Right lobe of liver (tissue), 4 donors: ENCODE measurements around the gene DGKI.

Source experiments
- POLR2A ChIP-seq: fragments of 450-650 bp; IDR thresholded peaks from one replicate; pipeline ENCODE4 v1.6.1; 2017; ENCODE audit warnings: antibody characterized with exemption, mild to moderate bottlenecking
- TF ChIP-seq, protein P1 (sequence below), 4 donors: fragments of 200-600 bp in 3 of 4; fragments of 450-650 bp in 1 of 4; IDR thresholded peaks; one replicate each; pipeline versions ENCODE4 v1.5.1 to v1.8.0; 2016 to 2022; ENCODE audit warnings: antibody characterized with exemption in 4 of 4, mild to moderate bottlenecking in 2 of 4
- donor health status: DM: no; HTN: no; CAD: no.
- donor health status: DM: no; HTN: no; CAD: no.
- donor health status: DM: no; HTN: yes; CAD: no.

DNA sequence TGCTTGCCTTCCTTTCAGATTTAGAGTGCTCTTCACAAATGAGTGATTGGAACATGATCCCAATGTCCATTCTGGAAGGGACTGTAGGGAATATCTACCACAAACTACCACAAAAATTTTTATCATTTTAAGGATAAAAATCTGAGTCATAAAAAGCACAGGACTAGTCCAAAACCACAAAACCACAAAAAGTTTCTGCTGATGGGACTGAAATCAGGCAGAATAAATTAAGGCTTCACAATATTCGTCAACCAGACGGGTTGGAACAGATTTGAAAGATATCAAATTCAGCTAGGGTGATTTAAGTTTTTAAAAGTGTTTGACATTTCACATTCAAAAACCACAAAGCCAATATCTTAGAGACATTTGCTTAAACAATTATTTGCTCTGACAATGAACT is 403.2 kb downstream of the DGKI start:
- TF ChIP-seq, protein P1, sequence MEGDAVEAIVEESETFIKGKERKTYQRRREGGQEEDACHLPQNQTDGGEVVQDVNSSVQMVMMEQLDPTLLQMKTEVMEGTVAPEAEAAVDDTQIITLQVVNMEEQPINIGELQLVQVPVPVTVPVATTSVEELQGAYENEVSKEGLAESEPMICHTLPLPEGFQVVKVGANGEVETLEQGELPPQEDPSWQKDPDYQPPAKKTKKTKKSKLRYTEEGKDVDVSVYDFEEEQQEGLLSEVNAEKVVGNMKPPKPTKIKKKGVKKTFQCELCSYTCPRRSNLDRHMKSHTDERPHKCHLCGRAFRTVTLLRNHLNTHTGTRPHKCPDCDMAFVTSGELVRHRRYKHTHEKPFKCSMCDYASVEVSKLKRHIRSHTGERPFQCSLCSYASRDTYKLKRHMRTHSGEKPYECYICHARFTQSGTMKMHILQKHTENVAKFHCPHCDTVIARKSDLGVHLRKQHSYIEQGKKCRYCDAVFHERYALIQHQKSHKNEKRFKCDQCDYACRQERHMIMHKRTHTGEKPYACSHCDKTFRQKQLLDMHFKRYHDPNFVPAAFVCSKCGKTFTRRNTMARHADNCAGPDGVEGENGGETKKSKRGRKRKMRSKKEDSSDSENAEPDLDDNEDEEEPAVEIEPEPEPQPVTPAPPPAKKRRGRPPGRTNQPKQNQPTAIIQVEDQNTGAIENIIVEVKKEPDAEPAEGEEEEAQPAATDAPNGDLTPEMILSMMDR (IDR thresholded peaks at IDR 0.05): no peak
- no peak for TF ChIP-seq POLR2A
